K562 (cell line): Measurements from ENCODE around the gene DBP. TPM values are rescaled to one million over a fixed set of nuclear protein-coding genes. Genes with fewer than 3 reads are reported as not detected.

Experiments
- ATAC-seq: fragments of 200-7000 bp; cut with Tn5 transposase; 3 replicates; pipeline ENCODE4 v1.9.1; 2020; ENCODE audit warnings: moderate library complexity
- BruUV-seq: library from RNA; stranded (reverse); fragments of 400-500 nt; replicated peaks from 2 replicates; lab custom pipeline; 2021; lab: Mats Ljungman, UMichigan
- CTCF ChIA-PET: fragments of 300-600 bp; formaldehyde crosslinking; extraction: SDS; loops from one replicate; lab custom pipeline; 2021; ENCODE audit warnings: low intra/inter-chr PET ratio; lab: Yijun Ruan, JAX
- POLR2A ChIA-PET: fragments of 300-600, 350-650 bp; sonication (Branson Sonifier 250); formaldehyde crosslinking; extraction: SDS; loops from one replicate; lab custom pipeline; 2021; ENCODE audit warnings: antibody characterized with exemption, inconsistent platforms; lab: Yijun Ruan, JAX
- DNase-seq, 4 experiments: peaks; one replicate each; pipeline versions ENCODE4 v3.0.0 to v3.0.0-alpha.2; 2011 to 2018; ENCODE audit warnings: low spot score in 3 of 4, mixed read lengths in 3 of 4; ENCODE audit errors: extremely low read depth in 1 of 4
- FAIRE-seq: peaks from 2 replicates; lab custom pipeline; 2011; peaks lifted over from hg19 to GRCh38; lab: Jason Lieb, UNC
- H2AFZ ChIP-seq: 2 replicates; pipeline ENCODE4 v1.6.0; 2011; ENCODE audit warnings: low read depth, low read length, control low read depth, inconsistent platforms
- H3K27ac ChIP-seq: fragments of 200-600 bp; 3 replicates; pipeline ENCODE4 v1.8.0; 2011; ENCODE audit warnings: low read depth, mild to moderate bottlenecking, control low read depth, inconsistent platforms, low read length, moderate library complexity, mixed read lengths; ENCODE audit errors: extremely low read depth
- H3K27me3 ChIP-seq, 2 experiments: fragments of 300-600 bp in 1 of 2; 2 replicates in 1 of 2; 3 replicates in 1 of 2; pipeline versions ENCODE4 v1.6.0 to v1.8.0; 2011; ENCODE audit warnings: inconsistent platforms in 2 of 2, low read length in 2 of 2, mild to moderate bottlenecking in 1 of 2, mixed read lengths in 1 of 2, moderate library complexity in 1 of 2; ENCODE audit not compliant: control insufficient read depth in 2 of 2, insufficient read depth in 2 of 2
- H3K36me3 ChIP-seq: fragments of 300-600 bp; 3 replicates; pipeline ENCODE4 v1.8.0; 2011; ENCODE audit warnings: mild to moderate bottlenecking, low read length, inconsistent platforms; ENCODE audit not compliant: control insufficient read depth, insufficient read depth
- H3K4me1 ChIP-seq, 2 experiments: fragments of 200-600 bp in 1 of 2; replicated peaks in 1 of 2; 2 replicates in 1 of 2; 3 replicates in 1 of 2; pipeline versions ENCODE4 v1.5.1 to v1.8.0; 2011; ENCODE audit warnings: inconsistent platforms in 2 of 2, low read length in 2 of 2, mild to moderate bottlenecking in 1 of 2, mixed read lengths in 1 of 2, moderate library complexity in 1 of 2; ENCODE audit not compliant: control insufficient read depth in 2 of 2, insufficient read depth in 2 of 2
- H3K4me2 ChIP-seq: 2 replicates; pipeline ENCODE4 v1.6.1; 2011; ENCODE audit warnings: low read length, control low read depth, inconsistent platforms, mixed read lengths; ENCODE audit not compliant: insufficient read depth
- H3K4me3 ChIP-seq: fragments of 200-600 bp; sonication (generic), shearing (Covaris generic); 2 replicates; pipeline ENCODE4 v1.5.1; 2016; ENCODE audit warnings: control low read depth, inconsistent platforms
- H3K79me2 ChIP-seq: fragments of 200-600 bp; 3 replicates; pipeline ENCODE4 v1.8.0; 2011; ENCODE audit warnings: low read length, inconsistent platforms; ENCODE audit not compliant: control insufficient read depth, insufficient read depth
- H3K9ac ChIP-seq, 2 experiments: 2 replicates each; pipeline versions ENCODE4 v1.6.0 to v1.6.1; 2011; ENCODE audit warnings: low read depth in 2 of 2, low read length in 2 of 2, control low read depth in 1 of 2, inconsistent platforms in 1 of 2, mild to moderate bottlenecking in 1 of 2, mixed read lengths in 1 of 2; ENCODE audit not compliant: insufficient read depth in 1 of 2
- H3K9me1 ChIP-seq: one replicate; pipeline ENCODE4 v1.6.0; 2011; ENCODE audit warnings: inconsistent platforms, mild to moderate bottlenecking, low read length, moderate library complexity; ENCODE audit not compliant: control insufficient read depth, insufficient read depth
- H3K9me3 ChIP-seq: replicated peaks from 2 replicates; pipeline ENCODE4 v1.5.1; 2011; ENCODE audit warnings: low read depth, low read length, inconsistent platforms; ENCODE audit not compliant: control insufficient read depth, insufficient read depth
- H4K20me1 ChIP-seq: replicated peaks from 2 replicates; pipeline ENCODE4 v1.6.1; 2011; ENCODE audit warnings: low read length, inconsistent platforms, mixed read lengths; ENCODE audit not compliant: control insufficient read depth, insufficient read depth
- BCL6 ChIP-seq: fragments of 250-450 bp; sonication (Bioruptor Pico); IDR thresholded peaks from 2 replicates; pipeline ENCODE4 v1.4.0; 2020
- FOXJ3 ChIP-seq: sonication (generic); formaldehyde crosslinking; IDR thresholded peaks from 2 replicates; pipeline ENCODE4 v1.4.0; 2020; ENCODE audit warnings: mild to moderate bottlenecking, missing genetic modification reagents
- FOXP1 ChIP-seq: sonication (generic); formaldehyde crosslinking; IDR thresholded peaks from 2 replicates; pipeline ENCODE4 v1.8.0; 2022; ENCODE audit warnings: mild to moderate bottlenecking, missing genetic modification reagents
- GTF2F1 ChIP-seq: IDR thresholded peaks from 2 replicates; pipeline ENCODE4 v1.6.1; 2011; ENCODE audit warnings: low read depth, low read length, improper control_type of control experiment
- L3MBTL2 ChIP-seq: fragments of 450-650 bp; IDR thresholded peaks from 2 replicates; pipeline ENCODE4 v1.6.1; 2016; ENCODE audit warnings: mild to moderate bottlenecking, moderate library complexity
- MCM7 ChIP-seq, 2 experiments: fragments of 450-650 bp; IDR thresholded peaks; 2 replicates each; pipeline ENCODE4 v1.6.1; 2016 to 2018
- NCOA2 ChIP-seq, 2 experiments: fragments of 450-650 bp; IDR thresholded peaks; 2 replicates each; pipeline ENCODE4 v1.6.1; 2018; ENCODE audit warnings: mild to moderate bottlenecking in 2 of 2, moderate library complexity in 1 of 2; ENCODE audit not compliant: partially characterized antibody in 2 of 2
- NFATC3 ChIP-seq: fragments of 450-650 bp; IDR thresholded peaks from 2 replicates; pipeline ENCODE4 v1.6.1; 2017; ENCODE audit warnings: mild to moderate bottlenecking
- NFRKB ChIP-seq: fragments of 450-650 bp; IDR thresholded peaks from 2 replicates; pipeline ENCODE4 v1.6.1; 2016; ENCODE audit warnings: low read depth
- POLR2B ChIP-seq: fragments of 450-650 bp; IDR thresholded peaks from 2 replicates; pipeline ENCODE4 v1.6.1; 2018; ENCODE audit warnings: low read depth; ENCODE audit not compliant: partially characterized antibody
- RFX7 ChIP-seq: fragments of 250-450 bp; sonication (Bioruptor Pico); IDR thresholded peaks from 2 replicates; pipeline ENCODE4 v1.5.1; 2021; ENCODE audit warnings: mild to moderate bottlenecking
- TCF3 ChIP-seq: sonication (generic); formaldehyde crosslinking; IDR thresholded peaks from 2 replicates; pipeline ENCODE4 v1.4.0; 2020; ENCODE audit warnings: mild to moderate bottlenecking, missing genetic modification reagents
- TCF7 ChIP-seq: sonication (generic); IDR thresholded peaks from 2 replicates; pipeline ENCODE4 v1.6.1; 2016; ENCODE audit warnings: antibody characterized with exemption, borderline replicate concordance
- ZNF197 ChIP-seq: fragments of 200-800 bp; sonication (Bioruptor generic); IDR thresholded peaks from 2 replicates; pipeline ENCODE4 v1.6.1; 2016; ENCODE audit warnings: low read depth, missing genetic modification characterization, missing compliant biosample characterization
- ZNF224 ChIP-seq: sonication (generic); formaldehyde crosslinking; IDR thresholded peaks from 2 replicates; pipeline ENCODE4 v1.8.0; 2022; ENCODE audit warnings: mild to moderate bottlenecking, missing genetic modification reagents
- ZNF274 ChIP-seq: IDR thresholded peaks from 2 replicates; pipeline ENCODE4 v1.6.1; 2011; ENCODE audit warnings: low read depth, mild to moderate bottlenecking, low read length, moderate library complexity, borderline replicate concordance
- ZNF347 ChIP-seq: fragments of 450-650 bp; formaldehyde crosslinking; IDR thresholded peaks from 2 replicates; pipeline ENCODE4 v1.4.0; 2020; ENCODE audit warnings: low read depth, mild to moderate bottlenecking, moderate library complexity
- ZNF780A ChIP-seq: fragments of 250-450 bp; sonication (Bioruptor Pico); IDR thresholded peaks from 2 replicates; pipeline ENCODE4 v1.5.0; 2021; ENCODE audit warnings: mild to moderate bottlenecking
- WGBS: fragments of 100-300 bp; shearing (Covaris generic); methylation state at CpG from one replicate; pipeline ENCODE4 v1.1.6; 2016; ENCODE audit warnings: low coverage, mixed read lengths; ENCODE audit not compliant: insufficient coverage; ENCODE audit errors: missing lambda C conversion rate; 5-methylcytosine and 5-hydroxymethylcytosine counted together
- in situ Hi-C: fragments of 300-500 bp; cut with MboI; formaldehyde crosslinking; loops from 4 replicates; pipeline ENCODE4 v1.15.0; 2018; ENCODE audit warnings: inconsistent platforms, mixed read lengths
- intact Hi-C: fragments of 100-400 bp; cut with micrococcal nuclease; formaldehyde crosslinking; loops from 2 replicates; pipeline ENCODE4 v1.14.2; 2022
- polyA plus RNA-seq, 8 experiments: library from polyadenylated mRNA; depleted of rRNA in 4 of 8; stranded (reverse) in 5 of 8; unstranded in 3 of 8; fragments of >200 nt; fragmentation: Nextera tagmentation in 2 of 8; fragmentation: Illumina TruSeq in 1 of 8; extraction: Ambion mirVana in 2 of 8; extraction: Trizol in 1 of 8; gene quantifications; 2 replicates each; pipeline versions ENCODE4 v1.2.1 to v1.2.3, GENCODE V29; 2011 to 2014; ENCODE audit warnings: inconsistent platforms in 1 of 8, missing spikeins in 1 of 8
- total RNA-seq, 7 experiments: library from RNA; depleted of rRNA in 6 of 7; stranded (reverse); fragments of >200 nt in 6 of 7; fragmentation: Illumina TruSeq in 2 of 7; extraction: Trizol in 2 of 7; gene quantifications; 2 replicates each; pipeline versions ENCODE4 v1.2.1 to v1.2.3, GENCODE V29; 2011 to 2021; ENCODE audit warnings: low replicate concordance in 1 of 7
- TF ChIP-seq, protein P1 (sequence below): sonication (generic); IDR thresholded peaks from 2 replicates; pipeline ENCODE4 v1.6.1; 2016
- TF ChIP-seq, protein P2 (sequence below): fragments of 450-650 bp; IDR thresholded peaks from one replicate; pipeline ENCODE4 v1.6.1; 2018; ENCODE audit warnings: mild to moderate bottlenecking, moderate library complexity; ENCODE audit not compliant: partially characterized antibody
- TF ChIP-seq, protein P3 (sequence below): fragments of 450-650 bp; formaldehyde crosslinking; IDR thresholded peaks from 2 replicates; pipeline ENCODE4 v1.4.0; 2020; ENCODE audit warnings: mild to moderate bottlenecking, moderate library complexity

The DBP gene
- total and polyA plus RNA-seq, 9 of the 15 experiments (the other 6 are each of a cell fraction or from before 2014, with no cell fraction given) = 0.25 to 5.5 (median 1.8) TPM

DNA sequence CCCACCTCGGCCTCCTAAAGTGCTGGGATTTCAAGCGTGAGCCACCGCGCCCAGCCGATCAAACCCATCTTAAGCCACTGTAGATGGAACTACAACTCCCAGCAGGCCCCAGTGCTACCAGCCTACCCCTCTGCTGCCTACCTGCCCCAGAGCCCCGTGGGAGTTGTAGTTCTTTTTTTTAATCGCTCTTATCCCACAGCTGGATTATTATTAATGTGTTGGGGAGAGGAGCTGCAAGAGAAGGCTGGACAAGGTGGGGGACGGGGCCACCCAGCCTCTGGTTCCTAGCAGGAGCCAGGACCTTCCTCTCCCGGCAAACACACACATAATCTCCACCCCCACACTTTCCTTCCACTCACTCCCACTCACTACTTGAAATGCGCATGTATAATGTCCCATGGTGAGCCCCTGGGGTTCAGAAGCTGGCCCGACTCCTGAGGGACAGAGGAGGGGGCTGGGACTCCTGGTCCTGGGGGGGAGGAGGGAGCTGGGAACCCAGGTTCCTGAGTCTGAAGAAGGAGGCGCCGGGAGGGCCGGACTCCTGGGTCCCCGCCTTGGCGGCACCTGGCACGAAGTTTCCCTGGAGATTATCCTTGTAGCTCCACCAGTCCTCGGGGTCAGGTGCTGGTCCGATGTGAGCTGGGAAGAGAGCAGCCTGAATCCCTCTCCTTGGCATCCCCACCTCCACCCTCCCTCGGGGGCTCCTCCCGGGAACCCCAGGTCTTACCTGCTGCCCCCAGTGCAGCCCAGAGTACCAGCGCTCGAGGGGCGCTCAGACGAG, 7.8 kb upstream of the DBP start:
- Histone ChIP-seq H3K4me3 (peak overlapping the region; percentile 56), H3K4me1 (peaks cover 21 to 38% of the 10 kb centered on the region in 2 experiments; a peak in 4 of 5 replicates), H3K27me3 (no peaks in the 10 kb centered on the region), H2AFZ (peak overlapping the region; percentile 95), H3K36me3 (no peaks in the 10 kb centered on the region), H3K4me2 (peak overlapping the region; percentile 84), H3K27ac (no peak overlapping the region), H4K20me1 (no peaks in the 10 kb centered on the region), H3K9me1 (no peaks in the 10 kb centered on the region), H3K9me3 (no peaks in the 10 kb centered on the region), H3K9ac (peak overlapping the region; percentile 43 to 87), H3K79me2 (peaks cover under 1% of the 10 kb centered on the region; the same call in 1 of the 3 replicates)
- peak; percentile 52 to 87 (median 65) for DNase-seq
- CTCF ChIA-PET = interaction anchor here (0.8 to 0.9 kb wide), 2 partner anchors 94 to 192 kb away, joined by 4 to 6 read pairs; no protein-coding TSS in a partner anchor
- intact Hi-C loops = loop anchor here (5.0 kb wide), 1 partner anchor 92 kb away; no protein-coding TSS in a partner anchor
- in situ Hi-C loops = loop anchor here (5.0 to 10.0 kb wide), 4 partner anchors 97 to 330 kb away; partner anchors contain the start of genes HSD17B14 and RASIP1
- no TSS peak for BruUV-seq
- ATAC-seq = peak; percentile 72
- POLR2A ChIA-PET = interaction anchor here (0.5 to 1.3 kb wide), 11 partner anchors 11 to 945 kb away, joined by 3 to 7 read pairs (median 3); partner anchors contain the start of gene PPP1R15A
- 6% methylated on average over 14 of the region's 25 CpGs for WGBS
- FAIRE-seq = peak; percentile 83
- no peak for TF ChIP-seq NFRKB
- TF ChIP-seq, protein P1, sequence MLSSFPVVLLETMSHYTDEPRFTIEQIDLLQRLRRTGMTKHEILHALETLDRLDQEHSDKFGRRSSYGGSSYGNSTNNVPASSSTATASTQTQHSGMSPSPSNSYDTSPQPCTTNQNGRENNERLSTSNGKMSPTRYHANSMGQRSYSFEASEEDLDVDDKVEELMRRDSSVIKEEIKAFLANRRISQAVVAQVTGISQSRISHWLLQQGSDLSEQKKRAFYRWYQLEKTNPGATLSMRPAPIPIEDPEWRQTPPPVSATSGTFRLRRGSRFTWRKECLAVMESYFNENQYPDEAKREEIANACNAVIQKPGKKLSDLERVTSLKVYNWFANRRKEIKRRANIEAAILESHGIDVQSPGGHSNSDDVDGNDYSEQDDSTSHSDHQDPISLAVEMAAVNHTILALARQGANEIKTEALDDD = no peak
- no peak for TF ChIP-seq ZNF780A
- TF ChIP-seq POLR2B = no peak
- TF ChIP-seq, protein P2, sequence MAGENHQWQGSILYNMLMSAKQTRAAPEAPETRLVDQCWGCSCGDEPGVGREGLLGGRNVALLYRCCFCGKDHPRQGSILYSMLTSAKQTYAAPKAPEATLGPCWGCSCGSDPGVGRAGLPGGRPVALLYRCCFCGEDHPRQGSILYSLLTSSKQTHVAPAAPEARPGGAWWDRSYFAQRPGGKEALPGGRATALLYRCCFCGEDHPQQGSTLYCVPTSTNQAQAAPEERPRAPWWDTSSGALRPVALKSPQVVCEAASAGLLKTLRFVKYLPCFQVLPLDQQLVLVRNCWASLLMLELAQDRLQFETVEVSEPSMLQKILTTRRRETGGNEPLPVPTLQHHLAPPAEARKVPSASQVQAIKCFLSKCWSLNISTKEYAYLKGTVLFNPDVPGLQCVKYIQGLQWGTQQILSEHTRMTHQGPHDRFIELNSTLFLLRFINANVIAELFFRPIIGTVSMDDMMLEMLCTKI = no peak
- no peak for TF ChIP-seq ZNF347 (CRISPR knock-in tag)
- TF ChIP-seq TCF3 (CRISPR knock-in tag) = no peak
- peak; percentile 74 for TF ChIP-seq L3MBTL2
- no peak for TF ChIP-seq TCF7
- TF ChIP-seq ZNF274 = no peak
- no peak for TF ChIP-seq RFX7 (CRISPR knock-in tag)
- no peak for TF ChIP-seq ZNF224 (CRISPR knock-in tag)
- TF ChIP-seq NCOA2 (IDR thresholded peaks at IDR 0.05; ENCODE audit: partially characterized antibody in 2 of 2) = no peak
- TF ChIP-seq NFATC3 = no peak
- peak; percentile 96 for TF ChIP-seq ZNF197
- no peak for TF ChIP-seq FOXJ3 (CRISPR knock-in tag)
- TF ChIP-seq, protein P3, sequence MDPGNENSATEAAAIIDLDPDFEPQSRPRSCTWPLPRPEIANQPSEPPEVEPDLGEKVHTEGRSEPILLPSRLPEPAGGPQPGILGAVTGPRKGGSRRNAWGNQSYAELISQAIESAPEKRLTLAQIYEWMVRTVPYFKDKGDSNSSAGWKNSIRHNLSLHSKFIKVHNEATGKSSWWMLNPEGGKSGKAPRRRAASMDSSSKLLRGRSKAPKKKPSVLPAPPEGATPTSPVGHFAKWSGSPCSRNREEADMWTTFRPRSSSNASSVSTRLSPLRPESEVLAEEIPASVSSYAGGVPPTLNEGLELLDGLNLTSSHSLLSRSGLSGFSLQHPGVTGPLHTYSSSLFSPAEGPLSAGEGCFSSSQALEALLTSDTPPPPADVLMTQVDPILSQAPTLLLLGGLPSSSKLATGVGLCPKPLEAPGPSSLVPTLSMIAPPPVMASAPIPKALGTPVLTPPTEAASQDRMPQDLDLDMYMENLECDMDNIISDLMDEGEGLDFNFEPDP (CRISPR knock-in tag) = no peak
- no peak for TF ChIP-seq FOXP1 (CRISPR knock-in tag)
- TF ChIP-seq BCL6 (CRISPR knock-in tag) = 0 out of 2 replicates have a peak, but pooled peaks have one; percentile 18
- no peak for TF ChIP-seq GTF2F1
- no peak for TF ChIP-seq MCM7 (IDR thresholded peaks at IDR 0.05)
